Measurements from ENCODE around the gene MEAK7. TPM values are rescaled to one million over a fixed set of nuclear protein-coding genes. Genes with fewer than 3 reads are reported as not detected.

Gene MEAK7
- polyA plus RNA-seq, 3 donors: 2.5 to 5.0 (median 4.7) TPM

DNA sequence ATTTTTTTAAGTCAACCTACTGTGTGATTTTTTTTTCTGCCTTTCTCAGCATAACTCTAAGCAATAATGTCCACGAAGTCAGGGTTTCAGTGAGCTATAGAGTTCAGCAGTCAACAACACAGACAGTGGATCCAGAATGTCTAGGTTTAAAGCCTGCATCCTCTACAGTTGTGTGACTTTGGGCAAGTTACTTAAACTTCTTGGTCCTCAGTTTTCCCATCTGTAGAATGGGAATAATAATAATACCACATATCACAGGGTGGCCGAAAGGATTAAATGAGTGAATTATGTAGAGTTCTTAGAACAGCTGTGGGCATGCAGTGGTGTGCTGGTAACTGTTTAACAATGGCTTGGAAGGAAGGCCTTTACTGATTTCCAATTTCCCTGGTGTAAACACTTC, 38.8 kb upstream of the MEAK7 start:
- Mint-ChIP-seq H3K4me3 (no peak overlapping the region), H3K4me1 (peaks cover 7% of the 10 kb centered on the region), H3K36me3 (peaks cover 0 to 3% of the 10 kb centered on the region in 2 donors), H3K27ac (no peak overlapping the region), H3K9me3 (peaks cover 0 to 4% (median 0%) of the 10 kb centered on the region in 7 donors), H3K27me3 (ENCODE audit: low read depth in 3 of 3) (peaks cover 17 to 27% (median 18%) of the 10 kb centered on the region in 3 donors)
- Histone ChIP-seq H2AFZ (ENCODE audit: insufficient read depth, low read depth, low read length, poor library complexity, severe bottlenecking) (no peak overlapping the region), H3K9ac (ENCODE audit: insufficient read depth, low read length, poor library complexity, severe bottlenecking) (no peak overlapping the region), H3K27me3 (ENCODE audit: control insufficient read depth in 2 of 2, insufficient read depth in 2 of 2, low read length in 2 of 2) (peaks cover 0 to 20% of the 10 kb centered on the region in 2 donors), H3K4me1 (ENCODE audit: control insufficient read depth in 1 of 2, insufficient read depth in 2 of 2, low read length in 2 of 2) (peaks cover 3 to 6% of the 10 kb centered on the region in 2 donors), H4K20me1 (ENCODE audit: insufficient read depth, low read length) (no peaks in the 10 kb centered on the region), H3K36me3 (replicated peaks in 1 of 2; ENCODE audit: control insufficient read depth in 1 of 2, insufficient read depth in 2 of 2, low read length in 2 of 2) (no peaks in the 10 kb centered on the region), H3K4me2 (replicated peaks; ENCODE audit: extremely low read depth, low read length, poor library complexity, severe bottlenecking) (no peak overlapping the region), H3K79me2 (ENCODE audit: insufficient read depth, low read length) (no peaks in the 10 kb centered on the region), H3K9me3 (replicated peaks in 1 of 2; ENCODE audit: control insufficient read depth in 1 of 2, insufficient read depth in 1 of 2, low read length in 2 of 2) (no peaks in the 10 kb centered on the region), H3K27ac (ENCODE audit: low read depth in 1 of 2, low read length in 2 of 2) (no peak overlapping the region), H3K4me3 (replicated peaks in 1 of 3; ENCODE audit: low read depth in 2 of 3, low read length in 3 of 3) (no peak overlapping the region)
- intact Hi-C loops (cut with micrococcal nuclease): no loop called here
- TF ChIP-seq, protein P1, sequence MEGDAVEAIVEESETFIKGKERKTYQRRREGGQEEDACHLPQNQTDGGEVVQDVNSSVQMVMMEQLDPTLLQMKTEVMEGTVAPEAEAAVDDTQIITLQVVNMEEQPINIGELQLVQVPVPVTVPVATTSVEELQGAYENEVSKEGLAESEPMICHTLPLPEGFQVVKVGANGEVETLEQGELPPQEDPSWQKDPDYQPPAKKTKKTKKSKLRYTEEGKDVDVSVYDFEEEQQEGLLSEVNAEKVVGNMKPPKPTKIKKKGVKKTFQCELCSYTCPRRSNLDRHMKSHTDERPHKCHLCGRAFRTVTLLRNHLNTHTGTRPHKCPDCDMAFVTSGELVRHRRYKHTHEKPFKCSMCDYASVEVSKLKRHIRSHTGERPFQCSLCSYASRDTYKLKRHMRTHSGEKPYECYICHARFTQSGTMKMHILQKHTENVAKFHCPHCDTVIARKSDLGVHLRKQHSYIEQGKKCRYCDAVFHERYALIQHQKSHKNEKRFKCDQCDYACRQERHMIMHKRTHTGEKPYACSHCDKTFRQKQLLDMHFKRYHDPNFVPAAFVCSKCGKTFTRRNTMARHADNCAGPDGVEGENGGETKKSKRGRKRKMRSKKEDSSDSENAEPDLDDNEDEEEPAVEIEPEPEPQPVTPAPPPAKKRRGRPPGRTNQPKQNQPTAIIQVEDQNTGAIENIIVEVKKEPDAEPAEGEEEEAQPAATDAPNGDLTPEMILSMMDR (IDR thresholded peaks at IDR 0.05): no peak
- WGBS (ENCODE audit: insufficient coverage): no CpG with 5 or more reads among the region's 2 CpGs
- DNase-seq: no peak

DNA sequence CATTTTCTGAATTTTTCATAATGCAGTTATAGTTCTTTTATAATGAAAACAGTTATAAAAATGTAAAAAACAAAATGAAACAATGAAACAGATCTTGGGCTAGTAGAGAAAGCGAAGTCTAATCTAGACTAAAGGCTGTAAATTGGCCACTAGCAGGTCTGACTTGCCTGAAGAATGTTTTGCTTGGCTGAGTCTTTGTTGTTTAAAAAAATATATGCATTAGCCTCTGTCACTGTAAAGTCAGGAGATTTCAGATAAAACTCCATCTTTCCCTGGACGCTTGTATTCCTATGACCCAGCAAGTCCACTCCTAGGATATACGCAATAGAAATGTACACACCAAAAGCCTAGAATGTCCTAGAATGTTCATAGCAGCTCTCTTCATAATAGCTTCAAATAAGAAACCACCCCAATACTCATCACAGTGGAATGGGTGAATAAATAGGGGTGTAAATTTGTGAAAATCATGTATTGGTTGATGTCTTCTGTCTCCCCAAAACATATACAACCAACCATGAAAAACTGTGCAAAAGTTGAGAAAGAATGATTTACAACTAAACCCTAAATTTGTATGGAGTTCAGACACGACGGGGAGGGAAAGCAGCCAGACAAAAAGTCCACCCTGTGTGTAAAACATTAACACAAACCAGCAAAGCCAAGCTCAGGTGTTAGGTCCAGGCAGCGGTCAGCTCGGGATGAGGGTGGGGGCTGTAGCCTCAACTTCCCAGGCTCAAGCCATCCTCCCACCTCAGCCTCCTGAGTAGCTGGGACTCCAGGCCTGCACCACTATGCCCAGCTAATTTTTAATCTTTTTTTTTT, 37.7 kb upstream of the MEAK7 start:
- no peaks in the 10 kb centered on the region for H3K79me2 ChIP-seq (ENCODE audit: insufficient read depth, low read length)
- H2AFZ ChIP-seq (ENCODE audit: insufficient read depth, low read depth, low read length, poor library complexity, severe bottlenecking): no peak overlapping the region
- WGBS (ENCODE audit: insufficient coverage): 100% methylated on average over 1 of the region's 7 CpGs
- no peaks in the 10 kb centered on the region for H3K9me3 ChIP-seq (replicated peaks in 1 of 2; ENCODE audit: control insufficient read depth in 1 of 2, insufficient read depth in 1 of 2, low read length in 2 of 2)
- no peak for DNase-seq
- H3K4me1 ChIP-seq (ENCODE audit: control insufficient read depth in 1 of 2, insufficient read depth in 2 of 2, low read length in 2 of 2): peaks cover 3 to 6% of the 10 kb centered on the region in 2 donors
- no peaks in the 10 kb centered on the region for H4K20me1 ChIP-seq (ENCODE audit: insufficient read depth, low read length)
- H3K4me3 ChIP-seq (replicated peaks in 1 of 3; ENCODE audit: low read depth in 2 of 3, low read length in 3 of 3): no peak overlapping the region
- no peak overlapping the region for H3K4me3 Mint-ChIP-seq
- H3K4me1 Mint-ChIP-seq: peaks cover 7% of the 10 kb centered on the region
- H3K4me2 ChIP-seq (replicated peaks; ENCODE audit: extremely low read depth, low read length, poor library complexity, severe bottlenecking): no peak overlapping the region
- H3K27ac Mint-ChIP-seq: no peak overlapping the region
- peaks cover 0 to 20% of the 10 kb centered on the region in 2 donors for H3K27me3 ChIP-seq (ENCODE audit: control insufficient read depth in 2 of 2, insufficient read depth in 2 of 2, low read length in 2 of 2)
- no peaks in the 10 kb centered on the region for H3K36me3 ChIP-seq (replicated peaks in 1 of 2; ENCODE audit: control insufficient read depth in 1 of 2, insufficient read depth in 2 of 2, low read length in 2 of 2)
- intact Hi-C loops (cut with micrococcal nuclease): no loop called here
- peaks cover 0 to 4% (median 0%) of the 10 kb centered on the region in 7 donors for H3K9me3 Mint-ChIP-seq
- no peak overlapping the region for H3K27ac ChIP-seq (ENCODE audit: low read depth in 1 of 2, low read length in 2 of 2)
- peaks cover 0 to 3% of the 10 kb centered on the region in 2 donors for H3K36me3 Mint-ChIP-seq
- no peak overlapping the region for H3K9ac ChIP-seq (ENCODE audit: insufficient read depth, low read length, poor library complexity, severe bottlenecking)
- TF ChIP-seq, protein P1 (IDR thresholded peaks at IDR 0.05): no peak
- peaks cover 18 to 24% (median 19%) of the 10 kb centered on the region in 3 donors for H3K27me3 Mint-ChIP-seq (ENCODE audit: low read depth in 3 of 3)
